SH-SY5Y (cell line): ENCODE results near the gene EFHD2.

ENCODE experiments used
- GATA2 ChIP-seq: IDR thresholded peaks from 2 replicates; pipeline ENCODE4 v1.6.1; 2011; ENCODE audit warnings: mild to moderate bottlenecking, low read depth, low read length
- GATA3 ChIP-seq: IDR thresholded peaks from 2 replicates; pipeline ENCODE4 v1.6.1; 2011; ENCODE audit warnings: low read depth, mild to moderate bottlenecking, low read length, moderate library complexity

- TF ChIP-seq GATA2: no peak
- TF ChIP-seq GATA3: no peak
Measured at GRCh38 chr1:15455522-15455921, 45.8 kb downstream of the EFHD2 start.
